ENCODE results near the gene AKR1A1.
"Not testable (repeated sequence)": the region's sequence is repeated elsewhere in the genome, so short reads cannot be mapped to it uniquely, and the experiment has no call there.

The AKR1A1 gene

DNA sequence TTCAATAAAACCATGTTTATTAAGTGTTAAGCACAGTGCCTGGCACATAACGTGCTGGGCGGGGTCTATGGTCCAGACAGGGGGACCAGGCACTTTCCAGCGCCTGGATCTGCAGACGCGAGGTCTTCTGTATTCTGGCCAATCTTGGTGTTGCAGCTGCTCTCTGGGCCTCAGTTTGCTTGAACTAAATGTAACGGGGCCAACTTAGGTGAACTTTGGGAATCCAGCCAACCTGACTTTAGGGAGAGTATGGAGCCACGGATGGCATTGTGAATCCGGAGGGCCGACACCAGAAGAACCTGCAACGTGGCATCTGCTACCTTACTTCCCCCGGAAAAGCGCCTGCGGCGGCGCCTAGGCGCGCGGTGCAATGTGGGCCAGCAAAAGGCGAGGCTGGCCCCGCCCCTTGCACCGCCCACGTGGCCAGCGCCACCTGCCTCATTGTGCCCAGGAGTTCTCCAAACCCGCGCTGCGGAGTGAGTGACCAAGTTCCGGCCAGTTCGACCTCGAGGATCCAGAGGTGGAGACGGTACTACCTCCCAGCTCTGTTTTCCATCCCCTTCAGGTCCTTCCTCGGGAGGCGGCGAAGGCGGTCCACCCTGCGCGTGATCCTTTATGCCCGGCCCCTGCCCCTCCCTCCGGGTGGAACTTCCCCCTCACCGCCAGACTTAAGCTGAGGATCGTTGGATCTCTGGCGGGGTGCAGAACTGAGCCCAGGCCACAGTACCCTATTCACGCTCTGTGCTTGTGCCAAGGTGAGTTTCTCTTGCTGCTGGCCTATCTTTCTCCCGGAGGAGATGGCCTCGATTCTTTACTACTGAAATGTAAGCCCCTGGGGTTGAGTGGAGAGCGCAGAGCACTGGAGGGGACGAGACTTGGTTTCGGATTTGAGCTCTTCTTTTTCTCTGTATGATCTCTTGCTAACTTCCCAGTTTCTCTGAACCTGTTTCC, at the start of gene AKR1A1:
Gene AKR1A1 (plus strand): TSS at position 426 of the 951 bp plus-strand sequence. CDS start 10,969 bp downstream, outside the sequence.
- peak; percentile 97 for DNase-seq

- peak; percentile 22 for DNase-seq
Observed at GRCh38 chr1:45501505-45501859, 49.1 kb upstream of the AKR1A1 start.

DNA sequence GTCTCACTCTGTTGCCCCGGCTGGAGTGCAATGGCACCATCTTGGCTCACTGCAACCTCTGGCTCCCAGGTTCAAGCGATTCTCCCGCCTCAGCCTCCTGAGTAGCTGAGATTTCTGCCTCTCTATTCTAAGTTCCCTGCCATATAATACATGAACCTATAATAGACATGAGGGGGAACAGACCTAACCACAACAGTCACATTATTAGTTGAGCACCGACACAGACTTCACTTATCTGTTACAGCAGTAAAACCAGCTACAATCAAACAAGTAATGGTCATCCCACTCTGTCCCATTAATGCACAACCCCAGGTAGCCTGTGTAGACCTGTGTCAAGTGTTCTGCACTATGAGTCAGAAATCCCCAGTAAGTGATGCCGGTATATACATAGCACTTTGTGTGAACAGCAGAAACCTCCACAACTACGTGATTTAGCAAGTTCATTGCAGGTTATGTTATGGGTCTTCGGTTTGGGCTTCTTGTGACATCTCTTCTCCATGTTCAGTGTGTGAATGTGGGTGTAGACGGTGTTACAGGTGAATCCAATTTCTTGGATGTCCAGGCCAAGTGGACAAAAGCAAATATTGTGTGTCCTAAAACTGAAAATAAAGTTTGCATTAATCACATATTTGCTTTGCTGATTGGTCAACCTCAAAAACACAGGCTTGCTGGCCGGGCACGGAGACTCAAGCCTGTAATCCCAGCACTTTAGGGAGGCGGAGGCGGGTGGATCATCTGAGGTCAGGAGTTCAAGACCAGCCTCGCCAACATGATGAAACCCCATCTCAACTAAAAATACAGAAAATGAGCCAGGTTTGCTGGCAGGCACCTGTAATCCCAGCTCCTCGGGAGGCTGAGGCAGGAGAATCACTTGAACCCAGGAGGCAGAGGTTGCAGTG, 46.9 kb upstream of the AKR1A1 start:
- no peak for DNase-seq

DNA sequence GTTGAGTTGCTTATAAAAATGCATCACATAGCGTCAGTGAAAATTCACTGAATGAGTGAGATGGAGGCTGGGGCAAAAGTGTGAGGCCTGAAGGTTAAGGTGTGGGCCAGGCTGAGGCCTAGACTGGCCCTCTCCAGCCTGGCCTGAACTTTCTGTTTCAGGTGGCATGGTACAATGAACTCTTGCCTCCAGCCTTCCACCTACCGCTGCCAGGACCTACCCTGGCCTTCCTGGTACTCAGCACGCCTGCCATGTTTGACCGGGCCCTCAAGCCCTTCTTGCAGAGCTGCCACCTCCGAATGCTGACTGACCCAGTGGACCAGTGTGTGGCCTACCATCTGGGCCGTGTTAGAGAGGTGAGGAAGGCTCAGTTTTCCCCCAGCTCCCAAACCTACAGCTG, 43.4 kb upstream of the AKR1A1 start:
- no peak for DNase-seq

DNA sequence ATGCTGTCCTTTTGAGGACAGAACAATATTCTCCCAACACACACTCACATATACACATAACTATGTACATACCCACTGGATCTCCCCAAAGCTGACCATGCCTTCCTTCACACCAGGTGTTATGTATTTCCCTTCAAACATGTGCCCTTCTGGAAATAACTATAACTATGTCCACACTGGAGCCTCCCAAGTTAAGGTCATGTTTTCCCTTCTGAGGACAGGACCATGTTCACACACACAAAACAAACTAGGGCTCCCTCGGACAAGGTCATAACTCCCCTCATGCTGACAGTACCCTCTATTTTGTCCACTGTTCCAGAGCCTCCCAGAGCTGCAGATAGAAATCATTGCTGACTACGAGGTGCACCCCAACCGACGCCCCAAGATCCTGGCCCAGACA, 42.7 kb upstream of the AKR1A1 start:
- DNase-seq = no peak

GRCh38 chr1:45508295-45509151, 42.1 kb upstream of the AKR1A1 start:
- DNase-seq = peak; percentile 32

- no peak for DNase-seq
Observed at GRCh38 chr1:45510036-45510971, 40.3 kb upstream of the AKR1A1 start.

- DNase-seq = no peak
Observed at GRCh38 chr1:45510972-45511527, 39.6 kb upstream of the AKR1A1 start.

DNA sequence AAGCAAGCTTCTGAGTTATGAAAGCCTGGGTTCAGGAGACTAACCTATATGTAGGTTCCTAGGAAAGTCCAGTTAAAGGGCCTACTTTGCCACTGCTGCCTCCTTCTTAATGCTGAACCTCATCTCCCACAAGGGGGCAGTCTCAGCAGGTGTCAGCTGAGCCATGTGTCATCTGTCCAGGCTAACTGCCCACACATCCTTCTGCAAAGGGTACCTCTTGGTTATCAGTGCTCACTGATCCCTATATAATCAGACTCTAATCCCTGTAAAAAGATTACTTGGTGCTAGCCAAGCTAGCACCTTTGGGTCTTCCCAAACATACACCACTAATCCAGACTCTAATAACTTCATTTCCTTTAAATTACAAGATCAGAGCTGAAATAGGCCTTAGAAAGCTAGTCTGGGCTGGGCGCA, 38.0 kb upstream of the AKR1A1 start:
- peak; percentile 87 for DNase-seq

DNA sequence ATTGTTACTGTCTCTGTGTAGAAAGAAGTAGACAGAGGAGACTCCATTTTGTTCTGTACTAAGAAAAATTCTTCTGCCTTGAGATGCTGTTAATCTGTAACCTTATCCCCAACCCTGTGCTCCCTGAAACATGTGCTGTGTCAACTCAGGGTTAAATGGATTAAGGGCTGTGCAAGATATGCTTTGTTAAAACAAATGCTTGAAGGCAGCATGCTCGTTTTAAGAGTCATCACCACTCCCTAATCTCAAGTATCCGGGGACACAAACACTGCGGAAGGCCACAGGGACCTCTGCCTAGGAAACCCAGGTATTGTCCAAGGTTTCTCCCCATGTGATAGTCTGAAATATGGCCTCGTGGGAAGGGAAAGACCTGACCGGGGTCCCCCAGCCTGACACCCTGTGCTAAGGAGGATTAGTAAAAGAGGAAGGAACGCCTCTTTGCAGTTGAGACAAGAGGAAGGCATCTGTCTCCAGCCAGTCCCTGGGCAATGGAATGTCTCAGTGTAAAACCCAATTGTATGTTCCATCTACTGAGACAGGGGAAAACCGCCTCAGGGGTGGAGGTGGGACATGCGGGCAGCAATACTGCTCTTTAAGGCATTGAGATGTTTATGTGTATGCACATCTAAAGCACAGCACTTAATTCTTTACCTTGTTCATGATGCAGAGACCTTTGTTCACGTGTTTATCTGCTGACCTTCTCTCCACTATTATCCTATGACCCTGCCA, 36.9 kb upstream of the AKR1A1 start:
- DNase-seq = not testable (repeated sequence)

DNA sequence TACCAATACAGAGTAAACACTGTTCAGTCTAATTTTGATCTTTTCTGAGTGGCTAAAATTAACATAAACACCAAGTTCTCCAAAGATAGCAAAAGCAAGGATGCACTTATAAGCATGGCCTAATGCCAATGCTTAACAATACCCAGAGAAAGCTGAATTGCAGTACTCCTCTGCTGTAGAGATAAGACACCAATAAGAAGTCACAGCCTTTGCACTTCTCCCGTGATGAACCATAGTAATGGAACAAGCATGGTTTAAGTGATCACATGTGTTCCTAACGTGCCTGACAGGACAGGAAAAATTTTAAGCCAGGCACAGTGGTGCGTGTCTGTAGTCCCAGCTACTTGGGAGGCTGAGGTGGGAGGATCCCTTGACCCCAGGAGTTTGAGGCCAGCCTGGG, 34.6 kb upstream of the AKR1A1 start:
- no peak for DNase-seq

GRCh38 chr1:45516465-45516864, 34.2 kb upstream of the AKR1A1 start:
- no peak for DNase-seq

- not testable (repeated sequence) for DNase-seq
Observed at GRCh38 chr1:45518366-45518765, 32.3 kb upstream of the AKR1A1 start.

DNA sequence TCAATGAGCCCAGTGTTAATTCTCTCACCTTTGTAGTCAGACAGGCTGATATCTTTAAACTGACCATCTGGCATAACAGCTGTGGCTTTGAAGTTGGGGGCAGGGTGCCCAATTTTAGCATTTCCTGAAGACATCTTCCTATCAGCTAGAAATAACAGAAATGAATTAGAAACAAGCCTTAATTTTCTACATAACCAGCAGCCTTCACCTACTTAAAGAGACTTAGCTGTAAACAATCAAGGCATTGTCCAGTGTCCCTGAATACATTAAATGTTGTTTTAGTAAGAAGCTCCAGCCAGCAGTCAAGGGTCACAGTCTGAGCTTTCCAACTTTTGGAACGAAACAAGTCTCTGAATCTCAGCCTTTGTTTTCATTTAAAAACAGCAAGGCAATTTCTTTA, 31.7 kb upstream of the AKR1A1 start:
- no peak for DNase-seq

DNA sequence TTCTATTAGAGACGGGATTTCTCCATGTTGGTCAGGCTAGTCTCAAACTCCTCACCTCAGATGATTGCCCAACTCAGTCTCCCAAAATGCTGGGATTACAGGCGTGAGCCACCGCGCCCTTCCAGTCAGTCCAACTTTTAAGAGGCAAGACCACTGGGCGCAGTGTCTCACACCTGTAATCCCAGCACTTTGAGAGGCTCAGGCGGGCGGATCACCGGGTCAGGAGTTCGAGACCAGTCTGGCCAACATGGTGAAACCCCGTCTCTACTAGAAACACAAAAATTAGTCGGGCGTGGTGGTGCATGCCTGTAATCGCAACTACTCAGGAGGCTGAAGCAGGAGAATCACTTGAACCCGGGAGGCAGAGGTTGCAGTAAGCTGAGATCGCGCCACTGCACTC, 30.9 kb upstream of the AKR1A1 start:
- not testable (repeated sequence) for DNase-seq

DNA sequence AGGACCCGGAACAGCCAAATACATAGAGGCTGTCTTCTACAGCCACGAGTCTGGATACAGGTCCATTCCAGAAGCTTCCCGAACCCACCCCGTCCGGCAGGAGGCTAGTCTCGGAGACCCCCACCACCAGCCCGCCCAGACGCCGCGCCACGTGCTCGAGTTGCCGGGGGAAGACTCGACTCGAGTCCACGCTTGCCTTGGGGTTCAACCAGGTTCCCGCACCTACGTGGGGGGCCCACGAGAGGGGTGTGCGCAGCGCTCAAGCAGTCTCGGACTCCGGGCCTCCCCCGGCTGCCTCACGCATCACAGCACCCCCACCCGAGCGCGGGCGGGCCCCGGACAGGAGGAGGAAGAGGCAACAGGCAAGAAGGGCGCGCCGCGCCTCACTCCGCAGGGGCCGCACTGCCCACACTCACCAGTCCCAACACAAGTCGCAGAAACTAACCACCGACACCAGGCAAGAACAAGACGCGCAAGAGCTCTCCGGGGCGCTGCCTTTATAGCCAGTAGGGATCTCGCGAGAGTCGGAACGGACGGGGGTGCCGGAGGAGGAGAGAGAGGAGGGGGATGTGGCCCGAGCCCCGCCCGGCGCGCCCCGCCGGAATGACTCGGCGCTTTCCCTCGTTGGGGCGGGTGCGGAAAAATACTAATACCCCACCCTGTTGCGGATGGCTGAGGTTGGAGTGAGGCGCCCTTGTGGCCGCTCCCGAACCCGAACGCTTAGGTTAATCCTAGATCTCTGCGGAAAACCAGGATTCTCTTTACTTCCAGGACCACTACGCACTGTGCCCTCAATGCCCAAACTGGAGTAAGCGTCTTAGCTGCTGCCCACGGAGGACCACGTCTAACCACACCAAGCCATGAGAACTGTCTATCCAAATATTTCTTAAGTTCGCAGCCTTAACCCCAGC, 29.0 kb upstream of the AKR1A1 start, which contains the start of gene PRDX1:
Gene PRDX1 (minus strand): TSS at position 472 of the 911 bp plus-strand sequence. CDS start 2,841 bp downstream, outside the sequence.
- peak; percentile 98 for DNase-seq

GRCh38 chr1:45522324-45523104, 28.1 kb upstream of the AKR1A1 start:
- DNase-seq = peak; percentile 62

- not testable (repeated sequence) for DNase-seq
Observed at GRCh38 chr1:45523516-45523915, 27.1 kb upstream of the AKR1A1 start.
